Mesenchymal stem cell (in vitro differentiated cells and primary cell): ENCODE results near the gene CLDND2.

Experiments used
- DNase-seq: peaks from one replicate; pipeline ENCODE4 v3.0.0-alpha.2; 2013
- H2AFZ ChIP-seq: one replicate; pipeline ENCODE4 v1.6.1; 2013; ENCODE audit warnings: low read depth, mild to moderate bottlenecking, control low read depth, inconsistent platforms, low read length, moderate library complexity
- H2AK5ac ChIP-seq: 2 replicates; pipeline ENCODE4 v1.6.1; 2013; ENCODE audit warnings: low read length, moderate library complexity, mild to moderate bottlenecking, inconsistent platforms; ENCODE audit not compliant: severe bottlenecking
- H2BK120ac ChIP-seq: one replicate; pipeline ENCODE4 v1.6.1; 2013; ENCODE audit warnings: low read depth, mild to moderate bottlenecking, inconsistent platforms, low read length, moderate library complexity
- H2BK12ac ChIP-seq, 2 experiments: one replicate each; pipeline ENCODE4 v1.6.1; 2013; ENCODE audit warnings: inconsistent platforms in 2 of 2, low read length in 2 of 2, mild to moderate bottlenecking in 2 of 2, moderate library complexity in 2 of 2, control low read depth in 1 of 2
- H2BK15ac ChIP-seq: one replicate; pipeline ENCODE4 v1.6.1; 2013; ENCODE audit warnings: mild to moderate bottlenecking, low read depth, inconsistent platforms; ENCODE audit not compliant: poor library complexity, severe bottlenecking
- H2BK5ac ChIP-seq: 2 replicates; pipeline ENCODE4 v1.6.1; 2013; ENCODE audit warnings: low read depth, mild to moderate bottlenecking, low read length, control low read depth, inconsistent platforms; ENCODE audit not compliant: poor library complexity, severe bottlenecking
- H3K14ac ChIP-seq, 2 experiments: one replicate each; pipeline ENCODE4 v1.6.1; 2013; ENCODE audit warnings: inconsistent platforms in 2 of 2, low read length in 2 of 2, control low read depth in 1 of 2, mild to moderate bottlenecking in 1 of 2, moderate library complexity in 1 of 2
- H3K18ac ChIP-seq, 2 experiments: one replicate each; pipeline ENCODE4 v1.6.1; 2013; ENCODE audit warnings: inconsistent platforms in 2 of 2, low read length in 2 of 2, control low read depth in 1 of 2, low read depth in 1 of 2, mild to moderate bottlenecking in 1 of 2
- H3K23ac ChIP-seq, 2 experiments: one replicate each; pipeline ENCODE4 v1.6.1; 2013; ENCODE audit warnings: inconsistent platforms in 2 of 2, low read length in 2 of 2, mild to moderate bottlenecking in 2 of 2, moderate library complexity in 2 of 2, control low read depth in 1 of 2
- H3K27ac ChIP-seq: 2 replicates; pipeline ENCODE4 v1.5.1; 2013; ENCODE audit warnings: mild to moderate bottlenecking, moderate library complexity, low read length, control low read depth, inconsistent platforms; ENCODE audit not compliant: poor library complexity, severe bottlenecking
- H3K27me3 ChIP-seq, 2 experiments: 2 replicates each; pipeline versions ENCODE4 v1.6.1 to v1.7.0; 2013; ENCODE audit warnings: low read length in 2 of 2, mild to moderate bottlenecking in 2 of 2, moderate library complexity in 2 of 2, control low read depth in 1 of 2, inconsistent platforms in 1 of 2; ENCODE audit not compliant: control insufficient read depth in 1 of 2, insufficient read depth in 1 of 2
- H3K36me3 ChIP-seq, 2 experiments: 2 replicates each; pipeline versions ENCODE4 v1.6.1 to v1.7.0; 2013; ENCODE audit warnings: low read length in 2 of 2, control low read depth in 1 of 2, inconsistent platforms in 1 of 2, low read depth in 1 of 2, mild to moderate bottlenecking in 1 of 2; ENCODE audit not compliant: insufficient read depth in 2 of 2, control insufficient read depth in 1 of 2
- H3K4ac ChIP-seq, 2 experiments: one replicate each; pipeline ENCODE4 v1.6.1; 2013; ENCODE audit warnings: inconsistent platforms in 2 of 2, low read length in 2 of 2, mild to moderate bottlenecking in 2 of 2, moderate library complexity in 2 of 2, control low read depth in 1 of 2, low read depth in 1 of 2
- H3K4me1 ChIP-seq: 2 replicates; pipeline ENCODE4 v1.6.1; 2013; ENCODE audit warnings: low read depth, low read length, control low read depth; ENCODE audit not compliant: control insufficient read depth, insufficient read depth
- H3K4me2 ChIP-seq: 2 replicates; pipeline ENCODE4 v1.6.1; 2013; ENCODE audit warnings: low read length, mild to moderate bottlenecking, inconsistent platforms; ENCODE audit not compliant: poor library complexity, severe bottlenecking
- H3K4me3 ChIP-seq, 2 experiments: 2 replicates each; pipeline versions ENCODE4 v1.5.1 to v1.7.0; 2013; ENCODE audit warnings: low read length in 2 of 2, mild to moderate bottlenecking in 2 of 2, control low read depth in 1 of 2, low read depth in 1 of 2; ENCODE audit not compliant: insufficient read depth in 1 of 2
- H3K79me1 ChIP-seq: replicated peaks from 2 replicates; pipeline ENCODE4 v1.6.1; 2013; ENCODE audit warnings: mild to moderate bottlenecking, control low read depth, low read length, inconsistent platforms; ENCODE audit not compliant: poor library complexity, severe bottlenecking
- H3K9ac ChIP-seq: 2 replicates; pipeline ENCODE4 v1.7.0; 2013; ENCODE audit warnings: mild to moderate bottlenecking, low read length, moderate library complexity
- H3K9me3 ChIP-seq: 2 replicates; pipeline ENCODE4 v1.7.0; 2013; ENCODE audit warnings: mild to moderate bottlenecking, low read length; ENCODE audit not compliant: control insufficient read depth
- H4K8ac ChIP-seq: one replicate; pipeline ENCODE4 v1.6.1; 2013; ENCODE audit warnings: inconsistent platforms, mild to moderate bottlenecking, low read length, moderate library complexity
- H4K91ac ChIP-seq: one replicate; pipeline ENCODE4 v1.6.1; 2013; ENCODE audit warnings: mild to moderate bottlenecking, low read length, inconsistent platforms
- WGBS: methylation state at CpG from one replicate; pipeline ENCODE4 v1.1.7; 2013; ENCODE audit warnings: mixed read lengths; 5-methylcytosine and 5-hydroxymethylcytosine counted together

The CLDND2 gene

GRCh38 chr19:51330366-51330765 is 38.4 kb downstream of the CLDND2 start:
- Histone ChIP-seq H2AK5ac (no peak overlapping the region), H3K4me1 (no peaks in the 10 kb centered on the region)

GRCh38 chr19:51329411-51329810 is 39.4 kb downstream of the CLDND2 start:
- Histone ChIP-seq H3K4me3 (no peak overlapping the region), H3K4me2 (no peak overlapping the region), H3K27ac (no peak overlapping the region), H3K18ac (no peak overlapping the region), H3K27me3 (peaks cover 0 to 29% of the 10 kb centered on the region in 2 experiments), H2AK5ac (no peak overlapping the region), H4K8ac (no peak overlapping the region), H2BK120ac (no peak overlapping the region), H4K91ac (no peak overlapping the region), H3K9ac (no peak overlapping the region), H2BK5ac (no peak overlapping the region), H3K4ac (no peak overlapping the region), H3K23ac (no peak overlapping the region), H3K4me1 (no peaks in the 10 kb centered on the region), H2AFZ (no peak overlapping the region), H3K79me1 (no peaks in the 10 kb centered on the region), H2BK12ac (no peak overlapping the region), H3K36me3 (peaks cover 0 to 5% of the 10 kb centered on the region in 2 experiments), H3K9me3 (peaks cover 5% of the 10 kb centered on the region), H2BK15ac (no peak overlapping the region), H3K14ac (no peak overlapping the region)
- WGBS = 93% methylated on average over 5 of the region's 5 CpGs
- DNase-seq = no peak

More at GRCh38 chr19:51330366-51330765, 38.4 kb downstream of the CLDND2 start:
- no peak overlapping the region for H2BK120ac ChIP-seq
- no peak for DNase-seq
- H3K23ac ChIP-seq = no peak overlapping the region
- H3K4me2 ChIP-seq = no peak overlapping the region
- no peak overlapping the region for H4K8ac ChIP-seq
- peaks cover 0 to 27% of the 10 kb centered on the region in 2 experiments for H3K27me3 ChIP-seq
- no peak overlapping the region for H2BK5ac ChIP-seq
- no peak overlapping the region for H2BK12ac ChIP-seq
- no peaks in the 10 kb centered on the region for H3K79me1 ChIP-seq
- no peak overlapping the region for H3K27ac ChIP-seq
- WGBS = 97% methylated on average over 4 of the region's 4 CpGs
- no peak overlapping the region for H3K9ac ChIP-seq
- no peak overlapping the region for H3K4me3 ChIP-seq
- H3K14ac ChIP-seq = no peak overlapping the region
- H2AFZ ChIP-seq = no peak overlapping the region
- H3K9me3 ChIP-seq = peaks cover 5% of the 10 kb centered on the region
- H4K91ac ChIP-seq = no peak overlapping the region
- no peak overlapping the region for H3K18ac ChIP-seq
- H3K36me3 ChIP-seq = peaks cover 0 to 5% of the 10 kb centered on the region in 2 experiments
- H3K4ac ChIP-seq = no peak overlapping the region
- no peak overlapping the region for H2BK15ac ChIP-seq

- peak overlapping the region in 1 of 2 experiments; percentile 42 for H3K23ac ChIP-seq
- H3K4ac ChIP-seq = no peak overlapping the region
- no peaks in the 10 kb centered on the region for H3K4me1 ChIP-seq
- H3K27me3 ChIP-seq = peaks cover 0 to 47% of the 10 kb centered on the region in 2 experiments
- H3K18ac ChIP-seq = no peak overlapping the region
- no peak overlapping the region for H2BK12ac ChIP-seq
- no peaks in the 10 kb centered on the region for H3K79me1 ChIP-seq
- H2BK120ac ChIP-seq = no peak overlapping the region
- no peak overlapping the region for H3K4me3 ChIP-seq
- H2AFZ ChIP-seq = no peak overlapping the region
- DNase-seq = peak; percentile 51
- WGBS = 7% methylated on average over 71 of the region's 75 CpGs
- H2AK5ac ChIP-seq = no peak overlapping the region
- H3K9ac ChIP-seq = no peak overlapping the region
- no peak overlapping the region for H2BK15ac ChIP-seq
- no peak overlapping the region for H3K4me2 ChIP-seq
- peaks cover 0 to 5% of the 10 kb centered on the region in 2 experiments for H3K36me3 ChIP-seq
- peaks cover 5% of the 10 kb centered on the region for H3K9me3 ChIP-seq
- no peak overlapping the region for H2BK5ac ChIP-seq
- no peak overlapping the region for H4K8ac ChIP-seq
- no peak overlapping the region for H3K14ac ChIP-seq
- no peak overlapping the region for H4K91ac ChIP-seq
- no peak overlapping the region for H3K27ac ChIP-seq
These were observed 41.5 kb downstream of the CLDND2 start for GRCh38 chr19:51327066-51328001.

- H2AFZ ChIP-seq = no peak overlapping the region
- H3K4ac ChIP-seq = no peak overlapping the region
- peaks cover 0 to 5% of the 10 kb centered on the region in 2 experiments for H3K36me3 ChIP-seq
- H2BK120ac ChIP-seq = no peak overlapping the region
- H3K4me2 ChIP-seq = no peak overlapping the region
- H3K27ac ChIP-seq = no peak overlapping the region
- no peak for DNase-seq
- H3K14ac ChIP-seq = no peak overlapping the region
- WGBS = 26% methylated on average over 27 of the region's 36 CpGs
- H2AK5ac ChIP-seq = no peak overlapping the region
- H3K18ac ChIP-seq = no peak overlapping the region
- H3K27me3 ChIP-seq = peaks cover 0 to 47% of the 10 kb centered on the region in 2 experiments
- no peak overlapping the region for H4K8ac ChIP-seq
- H4K91ac ChIP-seq = no peak overlapping the region
- no peak overlapping the region for H3K9ac ChIP-seq
- H2BK15ac ChIP-seq = no peak overlapping the region
- H3K9me3 ChIP-seq = peaks cover 5% of the 10 kb centered on the region
- H3K4me3 ChIP-seq = no peak overlapping the region
- H2BK12ac ChIP-seq = no peak overlapping the region
- no peak overlapping the region for H2BK5ac ChIP-seq
- no peaks in the 10 kb centered on the region for H3K4me1 ChIP-seq
- no peaks in the 10 kb centered on the region for H3K79me1 ChIP-seq
- H3K23ac ChIP-seq = no peak overlapping the region
These were observed 42.4 kb downstream of the CLDND2 start for GRCh38 chr19:51326216-51327065.
